ENCODE measurements around the gene FCAMR. TPM values are rescaled to one million over a fixed set of nuclear protein-coding genes. Genes with fewer than 3 reads are reported as not detected.
"Not testable (repeated sequence)": the region's sequence is repeated elsewhere in the genome, so short reads cannot be mapped to it uniquely, and the experiment has no call there.

FCAMR gene
- total RNA-seq, 1 experiment from 2014 or later: not detected

DNA sequence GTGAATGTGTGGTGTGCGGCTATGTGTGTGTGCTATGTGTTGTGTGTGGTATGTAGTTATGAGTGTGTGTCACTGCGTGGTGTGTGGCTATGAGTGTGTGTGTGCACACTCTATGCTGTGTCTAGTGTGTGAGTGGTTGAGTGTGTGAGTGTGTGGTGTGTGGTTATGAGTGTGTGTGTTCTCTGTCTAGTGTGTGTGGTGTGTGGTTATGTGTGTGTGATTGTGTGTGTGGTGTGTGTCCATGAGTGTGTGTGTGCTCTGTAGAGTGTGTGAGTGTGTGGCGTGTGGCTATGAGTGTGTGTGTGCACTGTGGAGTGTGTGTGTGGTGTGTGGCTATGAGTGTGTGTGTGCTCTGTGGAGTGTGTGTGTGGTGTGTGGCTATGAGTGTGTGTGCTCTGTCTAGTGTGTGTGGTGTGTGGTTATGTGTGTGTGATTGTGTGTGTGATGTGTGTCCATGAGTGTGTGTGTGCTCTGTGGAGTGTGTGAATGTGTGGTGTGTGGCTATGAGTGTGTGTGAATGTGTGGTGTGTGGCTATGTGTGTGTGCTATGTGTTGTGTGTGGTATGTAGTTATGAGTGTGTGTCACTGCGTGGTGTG lies 46.2 kb downstream of the FCAMR start:
- H3K27ac Mint-ChIP-seq; POLR2A ChIA-PET; ATAC-seq; H3K4me1 Mint-ChIP-seq; DNase-seq (ENCODE audit: low spot score); H3K36me3 Mint-ChIP-seq; H3K4me3 Mint-ChIP-seq; H3K27me3 Mint-ChIP-seq (ENCODE audit: low read depth); H3K9me3 Mint-ChIP-seq: not testable (repeated sequence)
- CTCF ChIA-PET: interaction anchor here (1.7 to 2.1 kb wide), 3 partner anchors 10 to 58 kb away, joined by 9 to 15 read pairs (median 9); no protein-coding TSS in a partner anchor

DNA sequence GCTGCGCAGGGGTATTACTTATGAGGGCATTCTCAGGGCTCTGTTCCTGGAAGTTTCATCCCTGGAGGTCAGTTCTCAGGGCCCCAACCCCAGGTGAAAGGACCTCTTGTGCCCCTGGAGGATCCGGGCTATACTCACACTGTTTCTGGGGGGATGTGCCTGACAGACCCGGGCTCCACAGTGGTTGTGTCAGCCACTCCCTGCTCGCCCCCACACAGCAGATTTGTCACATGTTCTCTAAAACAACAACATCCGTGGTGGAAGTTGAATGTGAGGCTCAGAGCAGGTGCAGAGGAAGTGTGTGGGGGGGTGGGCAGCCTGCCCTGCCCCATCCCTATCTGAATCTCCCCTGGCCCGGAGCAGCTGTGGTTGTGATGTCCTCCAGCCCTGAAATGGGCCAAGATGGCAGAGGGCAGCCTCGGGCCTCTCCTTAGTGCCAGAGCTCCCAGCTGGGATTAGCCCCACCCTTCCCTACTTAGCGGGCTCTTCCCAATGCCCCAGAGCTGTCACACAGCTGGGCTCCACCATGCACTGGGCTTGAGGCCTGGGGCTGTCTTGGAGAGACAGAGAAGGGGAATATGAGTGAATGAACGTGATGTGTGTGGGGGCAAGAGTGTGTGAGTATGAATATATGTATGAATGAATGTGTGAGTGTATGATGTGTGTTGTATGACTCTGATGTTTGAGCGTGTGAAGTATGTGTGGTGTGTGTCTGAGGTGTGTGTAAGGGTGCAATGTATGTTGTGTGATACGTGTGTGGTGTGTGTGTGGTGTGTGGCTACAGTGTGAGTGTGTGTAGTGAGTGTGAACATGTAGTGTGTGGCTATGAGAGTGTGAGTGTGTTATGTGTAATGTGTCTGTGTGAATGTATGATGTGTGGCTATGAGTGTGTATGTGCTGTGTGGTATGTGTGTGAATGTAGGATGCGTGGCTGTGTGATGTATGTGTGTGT lies 47.0 kb downstream of the FCAMR start:
- H3K4me3 Mint-ChIP-seq: no peak overlapping the region
- H3K36me3 Mint-ChIP-seq: no peaks in the 10 kb centered on the region
- DNase-seq (ENCODE audit: low spot score): no peak
- no peaks in the 10 kb centered on the region for H3K9me3 Mint-ChIP-seq
- no peak for ATAC-seq
- H3K27ac Mint-ChIP-seq: no peak overlapping the region
- H3K27me3 Mint-ChIP-seq (ENCODE audit: low read depth): no peaks in the 10 kb centered on the region
- ChIA-PET CTCF (interaction anchor here (1.7 to 3.2 kb wide), 2 partner anchors 9 to 12 kb away, joined by 6 to 17 read pairs; no protein-coding TSS in a partner anchor), POLR2A (no interaction called here)
- no peaks in the 10 kb centered on the region for H3K4me1 Mint-ChIP-seq
- TF ChIP-seq ZNF219 (CRISPR knock-in tag; IDR thresholded peaks at IDR 0.05; ENCODE audit: borderline replicate concordance) (no peak), PRRX2 (CRISPR knock-in tag; IDR thresholded peaks at IDR 0.05) (no peak), NR3C1 (CRISPR knock-in tag; conservative IDR thresholded peaks at IDR 0.05; ENCODE audit: low read depth) (no peak), ZBTB21 (CRISPR knock-in tag; IDR thresholded peaks at IDR 0.05; ENCODE audit: borderline replicate concordance) (no peak), ZNF138 (CRISPR knock-in tag; conservative IDR thresholded peaks at IDR 0.05) (no peak), ZNF317 (CRISPR knock-in tag; IDR thresholded peaks at IDR 0.05; ENCODE audit: borderline replicate concordance, low read depth) (no peak)
- TF ChIP-seq, protein P1, sequence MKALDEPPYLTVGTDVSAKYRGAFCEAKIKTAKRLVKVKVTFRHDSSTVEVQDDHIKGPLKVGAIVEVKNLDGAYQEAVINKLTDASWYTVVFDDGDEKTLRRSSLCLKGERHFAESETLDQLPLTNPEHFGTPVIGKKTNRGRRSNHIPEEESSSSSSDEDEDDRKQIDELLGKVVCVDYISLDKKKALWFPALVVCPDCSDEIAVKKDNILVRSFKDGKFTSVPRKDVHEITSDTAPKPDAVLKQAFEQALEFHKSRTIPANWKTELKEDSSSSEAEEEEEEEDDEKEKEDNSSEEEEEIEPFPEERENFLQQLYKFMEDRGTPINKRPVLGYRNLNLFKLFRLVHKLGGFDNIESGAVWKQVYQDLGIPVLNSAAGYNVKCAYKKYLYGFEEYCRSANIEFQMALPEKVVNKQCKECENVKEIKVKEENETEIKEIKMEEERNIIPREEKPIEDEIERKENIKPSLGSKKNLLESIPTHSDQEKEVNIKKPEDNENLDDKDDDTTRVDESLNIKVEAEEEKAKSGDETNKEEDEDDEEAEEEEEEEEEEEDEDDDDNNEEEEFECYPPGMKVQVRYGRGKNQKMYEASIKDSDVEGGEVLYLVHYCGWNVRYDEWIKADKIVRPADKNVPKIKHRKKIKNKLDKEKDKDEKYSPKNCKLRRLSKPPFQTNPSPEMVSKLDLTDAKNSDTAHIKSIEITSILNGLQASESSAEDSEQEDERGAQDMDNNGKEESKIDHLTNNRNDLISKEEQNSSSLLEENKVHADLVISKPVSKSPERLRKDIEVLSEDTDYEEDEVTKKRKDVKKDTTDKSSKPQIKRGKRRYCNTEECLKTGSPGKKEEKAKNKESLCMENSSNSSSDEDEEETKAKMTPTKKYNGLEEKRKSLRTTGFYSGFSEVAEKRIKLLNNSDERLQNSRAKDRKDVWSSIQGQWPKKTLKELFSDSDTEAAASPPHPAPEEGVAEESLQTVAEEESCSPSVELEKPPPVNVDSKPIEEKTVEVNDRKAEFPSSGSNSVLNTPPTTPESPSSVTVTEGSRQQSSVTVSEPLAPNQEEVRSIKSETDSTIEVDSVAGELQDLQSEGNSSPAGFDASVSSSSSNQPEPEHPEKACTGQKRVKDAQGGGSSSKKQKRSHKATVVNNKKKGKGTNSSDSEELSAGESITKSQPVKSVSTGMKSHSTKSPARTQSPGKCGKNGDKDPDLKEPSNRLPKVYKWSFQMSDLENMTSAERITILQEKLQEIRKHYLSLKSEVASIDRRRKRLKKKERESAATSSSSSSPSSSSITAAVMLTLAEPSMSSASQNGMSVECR (CRISPR knock-in tag; IDR thresholded peaks at IDR 0.05; ENCODE audit: borderline replicate concordance): no peak
- TF ChIP-seq, protein P2, sequence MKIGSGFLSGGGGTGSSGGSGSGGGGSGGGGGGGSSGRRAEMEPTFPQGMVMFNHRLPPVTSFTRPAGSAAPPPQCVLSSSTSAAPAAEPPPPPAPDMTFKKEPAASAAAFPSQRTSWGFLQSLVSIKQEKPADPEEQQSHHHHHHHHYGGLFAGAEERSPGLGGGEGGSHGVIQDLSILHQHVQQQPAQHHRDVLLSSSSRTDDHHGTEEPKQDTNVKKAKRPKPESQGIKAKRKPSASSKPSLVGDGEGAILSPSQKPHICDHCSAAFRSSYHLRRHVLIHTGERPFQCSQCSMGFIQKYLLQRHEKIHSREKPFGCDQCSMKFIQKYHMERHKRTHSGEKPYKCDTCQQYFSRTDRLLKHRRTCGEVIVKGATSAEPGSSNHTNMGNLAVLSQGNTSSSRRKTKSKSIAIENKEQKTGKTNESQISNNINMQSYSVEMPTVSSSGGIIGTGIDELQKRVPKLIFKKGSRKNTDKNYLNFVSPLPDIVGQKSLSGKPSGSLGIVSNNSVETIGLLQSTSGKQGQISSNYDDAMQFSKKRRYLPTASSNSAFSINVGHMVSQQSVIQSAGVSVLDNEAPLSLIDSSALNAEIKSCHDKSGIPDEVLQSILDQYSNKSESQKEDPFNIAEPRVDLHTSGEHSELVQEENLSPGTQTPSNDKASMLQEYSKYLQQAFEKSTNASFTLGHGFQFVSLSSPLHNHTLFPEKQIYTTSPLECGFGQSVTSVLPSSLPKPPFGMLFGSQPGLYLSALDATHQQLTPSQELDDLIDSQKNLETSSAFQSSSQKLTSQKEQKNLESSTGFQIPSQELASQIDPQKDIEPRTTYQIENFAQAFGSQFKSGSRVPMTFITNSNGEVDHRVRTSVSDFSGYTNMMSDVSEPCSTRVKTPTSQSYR (CRISPR knock-in tag; IDR thresholded peaks at IDR 0.05): no peak
- TF ChIP-seq, protein P3, sequence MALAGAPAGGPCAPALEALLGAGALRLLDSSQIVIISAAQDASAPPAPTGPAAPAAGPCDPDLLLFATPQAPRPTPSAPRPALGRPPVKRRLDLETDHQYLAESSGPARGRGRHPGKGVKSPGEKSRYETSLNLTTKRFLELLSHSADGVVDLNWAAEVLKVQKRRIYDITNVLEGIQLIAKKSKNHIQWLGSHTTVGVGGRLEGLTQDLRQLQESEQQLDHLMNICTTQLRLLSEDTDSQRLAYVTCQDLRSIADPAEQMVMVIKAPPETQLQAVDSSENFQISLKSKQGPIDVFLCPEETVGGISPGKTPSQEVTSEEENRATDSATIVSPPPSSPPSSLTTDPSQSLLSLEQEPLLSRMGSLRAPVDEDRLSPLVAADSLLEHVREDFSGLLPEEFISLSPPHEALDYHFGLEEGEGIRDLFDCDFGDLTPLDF (CRISPR knock-in tag; IDR thresholded peaks at IDR 0.05): no peak

DNA sequence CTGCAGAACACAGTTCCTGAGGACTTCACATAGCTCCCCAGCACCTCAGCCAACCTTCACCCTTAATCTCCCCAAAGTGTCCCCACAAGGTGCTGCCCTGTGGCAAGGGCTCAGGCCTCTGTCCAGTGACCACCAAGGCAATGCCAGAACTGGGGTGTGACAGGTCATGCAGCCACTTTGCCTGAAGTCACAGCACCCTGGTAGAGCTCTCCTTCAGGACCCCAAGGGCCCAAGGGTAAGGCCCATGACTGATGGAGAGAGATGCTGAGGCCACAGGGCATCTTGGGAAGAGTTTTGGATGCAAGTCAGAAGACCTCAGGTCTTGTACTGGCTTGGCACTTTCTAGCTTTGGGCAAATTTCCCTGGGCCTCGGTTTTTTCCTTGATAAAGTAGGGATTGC lies 47.7 kb downstream of the FCAMR start:
- DNase-seq (ENCODE audit: low spot score) (no peak), ATAC-seq (no peak)
- H3K9me3 Mint-ChIP-seq: no peaks in the 10 kb centered on the region
- H3K27ac Mint-ChIP-seq: no peak overlapping the region
- no peaks in the 10 kb centered on the region for H3K27me3 Mint-ChIP-seq (ENCODE audit: low read depth)
- CTCF ChIA-PET: interaction anchor here (1.7 to 3.2 kb wide), 3 partner anchors 10 to 13 kb away, joined by 6 to 17 read pairs (median 8); no protein-coding TSS in a partner anchor
- H3K36me3 Mint-ChIP-seq: no peaks in the 10 kb centered on the region
- POLR2A ChIA-PET: no interaction called here
- no peak overlapping the region for H3K4me3 Mint-ChIP-seq
- H3K4me1 Mint-ChIP-seq: no peaks in the 10 kb centered on the region
- TF ChIP-seq, protein P4, sequence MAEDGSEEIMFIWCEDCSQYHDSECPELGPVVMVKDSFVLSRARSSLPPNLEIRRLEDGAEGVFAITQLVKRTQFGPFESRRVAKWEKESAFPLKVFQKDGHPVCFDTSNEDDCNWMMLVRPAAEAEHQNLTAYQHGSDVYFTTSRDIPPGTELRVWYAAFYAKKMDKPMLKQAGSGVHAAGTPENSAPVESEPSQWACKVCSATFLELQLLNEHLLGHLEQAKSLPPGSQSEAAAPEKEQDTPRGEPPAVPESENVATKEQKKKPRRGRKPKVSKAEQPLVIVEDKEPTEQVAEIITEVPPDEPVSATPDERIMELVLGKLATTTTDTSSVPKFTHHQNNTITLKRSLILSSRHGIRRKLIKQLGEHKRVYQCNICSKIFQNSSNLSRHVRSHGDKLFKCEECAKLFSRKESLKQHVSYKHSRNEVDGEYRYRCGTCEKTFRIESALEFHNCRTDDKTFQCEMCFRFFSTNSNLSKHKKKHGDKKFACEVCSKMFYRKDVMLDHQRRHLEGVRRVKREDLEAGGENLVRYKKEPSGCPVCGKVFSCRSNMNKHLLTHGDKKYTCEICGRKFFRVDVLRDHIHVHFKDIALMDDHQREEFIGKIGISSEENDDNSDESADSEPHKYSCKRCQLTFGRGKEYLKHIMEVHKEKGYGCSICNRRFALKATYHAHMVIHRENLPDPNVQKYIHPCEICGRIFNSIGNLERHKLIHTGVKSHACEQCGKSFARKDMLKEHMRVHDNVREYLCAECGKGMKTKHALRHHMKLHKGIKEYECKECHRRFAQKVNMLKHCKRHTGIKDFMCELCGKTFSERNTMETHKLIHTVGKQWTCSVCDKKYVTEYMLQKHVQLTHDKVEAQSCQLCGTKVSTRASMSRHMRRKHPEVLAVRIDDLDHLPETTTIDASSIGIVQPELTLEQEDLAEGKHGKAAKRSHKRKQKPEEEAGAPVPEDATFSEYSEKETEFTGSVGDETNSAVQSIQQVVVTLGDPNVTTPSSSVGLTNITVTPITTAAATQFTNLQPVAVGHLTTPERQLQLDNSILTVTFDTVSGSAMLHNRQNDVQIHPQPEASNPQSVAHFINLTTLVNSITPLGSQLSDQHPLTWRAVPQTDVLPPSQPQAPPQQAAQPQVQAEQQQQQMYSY (CRISPR knock-in tag; IDR thresholded peaks at IDR 0.05): no peak
- TF ChIP-seq ZNF317 (CRISPR knock-in tag; IDR thresholded peaks at IDR 0.05; ENCODE audit: borderline replicate concordance, low read depth): no peak
- TF ChIP-seq, protein P5, sequence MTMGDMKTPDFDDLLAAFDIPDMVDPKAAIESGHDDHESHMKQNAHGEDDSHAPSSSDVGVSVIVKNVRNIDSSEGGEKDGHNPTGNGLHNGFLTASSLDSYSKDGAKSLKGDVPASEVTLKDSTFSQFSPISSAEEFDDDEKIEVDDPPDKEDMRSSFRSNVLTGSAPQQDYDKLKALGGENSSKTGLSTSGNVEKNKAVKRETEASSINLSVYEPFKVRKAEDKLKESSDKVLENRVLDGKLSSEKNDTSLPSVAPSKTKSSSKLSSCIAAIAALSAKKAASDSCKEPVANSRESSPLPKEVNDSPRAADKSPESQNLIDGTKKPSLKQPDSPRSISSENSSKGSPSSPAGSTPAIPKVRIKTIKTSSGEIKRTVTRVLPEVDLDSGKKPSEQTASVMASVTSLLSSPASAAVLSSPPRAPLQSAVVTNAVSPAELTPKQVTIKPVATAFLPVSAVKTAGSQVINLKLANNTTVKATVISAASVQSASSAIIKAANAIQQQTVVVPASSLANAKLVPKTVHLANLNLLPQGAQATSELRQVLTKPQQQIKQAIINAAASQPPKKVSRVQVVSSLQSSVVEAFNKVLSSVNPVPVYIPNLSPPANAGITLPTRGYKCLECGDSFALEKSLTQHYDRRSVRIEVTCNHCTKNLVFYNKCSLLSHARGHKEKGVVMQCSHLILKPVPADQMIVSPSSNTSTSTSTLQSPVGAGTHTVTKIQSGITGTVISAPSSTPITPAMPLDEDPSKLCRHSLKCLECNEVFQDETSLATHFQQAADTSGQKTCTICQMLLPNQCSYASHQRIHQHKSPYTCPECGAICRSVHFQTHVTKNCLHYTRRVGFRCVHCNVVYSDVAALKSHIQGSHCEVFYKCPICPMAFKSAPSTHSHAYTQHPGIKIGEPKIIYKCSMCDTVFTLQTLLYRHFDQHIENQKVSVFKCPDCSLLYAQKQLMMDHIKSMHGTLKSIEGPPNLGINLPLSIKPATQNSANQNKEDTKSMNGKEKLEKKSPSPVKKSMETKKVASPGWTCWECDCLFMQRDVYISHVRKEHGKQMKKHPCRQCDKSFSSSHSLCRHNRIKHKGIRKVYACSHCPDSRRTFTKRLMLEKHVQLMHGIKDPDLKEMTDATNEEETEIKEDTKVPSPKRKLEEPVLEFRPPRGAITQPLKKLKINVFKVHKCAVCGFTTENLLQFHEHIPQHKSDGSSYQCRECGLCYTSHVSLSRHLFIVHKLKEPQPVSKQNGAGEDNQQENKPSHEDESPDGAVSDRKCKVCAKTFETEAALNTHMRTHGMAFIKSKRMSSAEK (CRISPR knock-in tag; IDR thresholded peaks at IDR 0.05; ENCODE audit: borderline replicate concordance): no peak

Data from WTC11 (cell line).